ENCODE data around the gene PDAP1.

DNA sequence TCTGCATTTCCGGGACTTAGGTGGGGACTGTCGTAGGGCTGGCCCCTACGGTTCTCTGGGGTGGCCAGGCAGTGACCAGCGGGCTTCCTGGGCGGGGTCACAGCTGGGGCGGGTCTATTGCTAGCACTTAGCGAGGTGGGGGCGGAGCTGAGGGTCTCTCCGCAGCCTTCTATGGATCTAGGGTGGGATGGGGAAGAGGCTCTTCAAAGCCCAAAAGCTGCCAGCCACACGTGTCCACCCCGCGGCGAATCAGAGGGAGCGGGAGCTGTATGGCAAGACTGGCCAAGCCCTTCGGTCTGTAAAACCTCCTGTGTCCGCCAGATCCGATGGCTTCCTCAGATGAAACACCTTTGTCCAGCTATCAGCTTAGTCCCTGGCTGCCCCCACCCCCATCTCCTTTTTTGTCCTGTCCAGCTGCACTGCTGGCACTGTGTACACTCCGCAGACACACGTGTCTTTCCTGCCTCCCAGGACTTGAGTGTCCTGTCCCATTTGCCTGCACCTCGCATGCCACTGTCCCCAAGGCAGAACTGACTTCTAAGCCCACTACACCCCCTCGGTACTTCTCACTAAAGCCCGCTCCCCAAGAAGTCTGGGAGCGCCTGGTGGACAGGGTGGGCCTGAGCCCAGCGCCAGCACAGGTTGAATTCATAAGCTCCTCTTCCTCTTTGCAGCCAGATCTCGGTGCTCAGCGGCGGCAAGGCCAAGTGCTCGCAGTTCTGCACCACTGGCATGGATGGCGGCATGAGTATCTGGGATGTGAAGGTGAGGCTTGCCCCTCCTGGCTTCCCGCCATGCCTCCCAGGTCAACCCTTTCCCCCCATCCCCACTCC lies 14.8 kb downstream of the PDAP1 start:
- no peak for TF ChIP-seq POLR2A (IDR thresholded peaks at IDR 0.05)
- TF ChIP-seq, protein P1, sequence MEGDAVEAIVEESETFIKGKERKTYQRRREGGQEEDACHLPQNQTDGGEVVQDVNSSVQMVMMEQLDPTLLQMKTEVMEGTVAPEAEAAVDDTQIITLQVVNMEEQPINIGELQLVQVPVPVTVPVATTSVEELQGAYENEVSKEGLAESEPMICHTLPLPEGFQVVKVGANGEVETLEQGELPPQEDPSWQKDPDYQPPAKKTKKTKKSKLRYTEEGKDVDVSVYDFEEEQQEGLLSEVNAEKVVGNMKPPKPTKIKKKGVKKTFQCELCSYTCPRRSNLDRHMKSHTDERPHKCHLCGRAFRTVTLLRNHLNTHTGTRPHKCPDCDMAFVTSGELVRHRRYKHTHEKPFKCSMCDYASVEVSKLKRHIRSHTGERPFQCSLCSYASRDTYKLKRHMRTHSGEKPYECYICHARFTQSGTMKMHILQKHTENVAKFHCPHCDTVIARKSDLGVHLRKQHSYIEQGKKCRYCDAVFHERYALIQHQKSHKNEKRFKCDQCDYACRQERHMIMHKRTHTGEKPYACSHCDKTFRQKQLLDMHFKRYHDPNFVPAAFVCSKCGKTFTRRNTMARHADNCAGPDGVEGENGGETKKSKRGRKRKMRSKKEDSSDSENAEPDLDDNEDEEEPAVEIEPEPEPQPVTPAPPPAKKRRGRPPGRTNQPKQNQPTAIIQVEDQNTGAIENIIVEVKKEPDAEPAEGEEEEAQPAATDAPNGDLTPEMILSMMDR (IDR thresholded peaks at IDR 0.05) = no peak
- TF ChIP-seq EP300 (IDR thresholded peaks at IDR 0.05) = no peak

Measured in tibial nerve (tissue), 4 donors.